Smooth muscle cell (in vitro differentiated cells): ENCODE measurements around the gene JCAD. TPM values are rescaled to one million over a fixed set of nuclear protein-coding genes. Genes with fewer than 3 reads are reported as not detected.
A peak's percentile ranks its signal among the peaks of the same experiment; 100 is the strongest.

Experiments used
- DNase-seq: peaks from one replicate; lab custom pipeline; 2025; ENCODE audit not compliant: unreplicated experiment; lab: John Stamatoyannopoulos, UW
- H2AFZ ChIP-seq: fragments of 200-600 bp; sonication (generic); 2 replicates; pipeline ENCODE4 v1.6.0; 2016; ENCODE audit warnings: antibody characterized with exemption, low read depth, mild to moderate bottlenecking
- H3F3A ChIP-seq: fragments of 200-600 bp; sonication (generic); 2 replicates; pipeline ENCODE4 v1.6.0; 2017; ENCODE audit warnings: antibody characterized with exemption, low read depth
- H3K27ac ChIP-seq: fragments of 200-600 bp; sonication (generic); 2 replicates; pipeline ENCODE4 v1.5.1; 2016; ENCODE audit warnings: low read depth, mild to moderate bottlenecking
- H3K27me3 ChIP-seq: fragments of 200-600 bp; sonication (generic); 2 replicates; pipeline ENCODE4 v1.6.1; 2016; ENCODE audit warnings: low read depth, mild to moderate bottlenecking
- H3K36me3 ChIP-seq: fragments of 200-600 bp; sonication (generic); 2 replicates; pipeline ENCODE4 v1.5.1; 2016; ENCODE audit warnings: low read depth
- H3K4me1 ChIP-seq: fragments of 200-600 bp; sonication (generic); 2 replicates; pipeline ENCODE4 v1.5.1; 2016; ENCODE audit warnings: low read depth
- H3K4me2 ChIP-seq: fragments of 200-600 bp; sonication (generic); 2 replicates; pipeline ENCODE4 v1.6.0; 2016; ENCODE audit warnings: mild to moderate bottlenecking
- H3K4me3 ChIP-seq: fragments of 200-600 bp; sonication (generic); 2 replicates; pipeline ENCODE4 v1.5.1; 2016; ENCODE audit warnings: mild to moderate bottlenecking
- H3K79me2 ChIP-seq: fragments of 200-600 bp; sonication (generic); 2 replicates; pipeline ENCODE4 v1.6.0; 2016; ENCODE audit warnings: low read depth, mild to moderate bottlenecking
- H3K9ac ChIP-seq: fragments of 200-600 bp; sonication (generic); 2 replicates; pipeline ENCODE4 v1.6.0; 2016; ENCODE audit warnings: low read depth
- H3K9me3 ChIP-seq: fragments of 200-600 bp; sonication (generic); replicated peaks from 2 replicates; pipeline ENCODE4 v1.5.1; 2016; ENCODE audit warnings: low read depth
- H4K20me1 ChIP-seq: fragments of 200-600 bp; sonication (generic); 2 replicates; pipeline ENCODE4 v1.6.0; 2016; ENCODE audit warnings: low read depth
- CTCF ChIP-seq: fragments of 200-600 bp; sonication (generic); IDR thresholded peaks from 2 replicates; pipeline ENCODE4 v1.5.1; 2017; ENCODE audit warnings: borderline replicate concordance, mild to moderate bottlenecking, antibody characterized with exemption; ENCODE audit not compliant: insufficient read depth, poor library complexity, severe bottlenecking
- WGBS: methylation state at CpG from one replicate; pipeline ENCODE4 v1.1.7; 2016; ENCODE audit warnings: low lambda C conversion rate; 5-methylcytosine and 5-hydroxymethylcytosine counted together
- polyA plus RNA-seq: library from polyadenylated mRNA; unstranded; fragments of >200 nt; fragmentation: Nextera tagmentation; extraction: Ambion mirVana; gene quantifications from 2 replicates; pipeline ENCODE4 v1.2.1, GENCODE V29; 2016
- total RNA-seq: library from RNA; depleted of rRNA; stranded (reverse); fragments of >200 nt; gene quantifications from 2 replicates; pipeline ENCODE4 v1.2.3, GENCODE V29; 2014

JCAD gene
- total and polyA plus RNA-seq, 2 experiments from 2014 or later = 7.5 to 7.8 TPM

GRCh38 chr10:30063099-30063498 lies 3.7 kb upstream of the JCAD start:
- Histone ChIP-seq H3F3A (peaks cover 18% of the 10 kb centered on the region), H3K4me1 (peaks cover 3% of the 10 kb centered on the region), H3K79me2 (no peaks in the 10 kb centered on the region), H3K4me2 (peak overlapping the region; percentile 52), H3K4me3 (no peak overlapping the region), H3K27ac (peak overlapping the region; percentile 73), H3K9ac (no peak overlapping the region), H3K36me3 (no peaks in the 10 kb centered on the region), H4K20me1 (peaks cover under 1% of the 10 kb centered on the region), H2AFZ (peak overlapping the region; percentile 18), H3K27me3 (no peaks in the 10 kb centered on the region), H3K9me3 (no peaks in the 10 kb centered on the region)
- no peak for DNase-seq
- WGBS = 56% methylated on average over 3 of the region's 3 CpGs
- TF ChIP-seq CTCF = no peak

GRCh38 chr10:30062582-30062981 lies 3.2 kb upstream of the JCAD start:
- Histone ChIP-seq H3F3A (peaks cover 23% of the 10 kb centered on the region), H3K9me3 (no peaks in the 10 kb centered on the region), H3K27ac (peak overlapping the region; percentile 73), H3K9ac (peak overlapping the region; percentile 30), H2AFZ (no peak overlapping the region), H3K36me3 (no peaks in the 10 kb centered on the region), H3K79me2 (no peaks in the 10 kb centered on the region), H3K4me3 (no peak overlapping the region), H4K20me1 (peaks cover 5% of the 10 kb centered on the region), H3K4me2 (peak overlapping the region; percentile 48), H3K27me3 (no peaks in the 10 kb centered on the region), H3K4me1 (peaks cover 8% of the 10 kb centered on the region)
- no peak for TF ChIP-seq CTCF
- WGBS = 85% methylated on average over 8 of the region's 8 CpGs
- DNase-seq = no peak

- DNase-seq = no peak
These were observed 2.7 kb upstream of the JCAD start for GRCh38 chr10:30062090-30062489.

More at GRCh38 chr10:30062090-30062489, 2.7 kb upstream of the JCAD start:
- Histone ChIP-seq H3K4me3 (no peak overlapping the region), H3K9me3 (no peaks in the 10 kb centered on the region), H3K27me3 (no peaks in the 10 kb centered on the region), H3K9ac (peak overlapping the region; percentile 30), H3K36me3 (no peaks in the 10 kb centered on the region), H3F3A (peaks cover 28% of the 10 kb centered on the region), H3K27ac (peak overlapping the region; percentile 73), H3K79me2 (no peaks in the 10 kb centered on the region), H4K20me1 (peaks cover 9% of the 10 kb centered on the region), H3K4me2 (peak overlapping the region; percentile 48), H3K4me1 (peaks cover 13% of the 10 kb centered on the region), H2AFZ (no peak overlapping the region)
- TF ChIP-seq CTCF = no peak
- 9% methylated on average over 1 of the region's 1 CpG for whole genome bisulfite sequencing
